ENCODE measurements around the gene KLHL33. TPM values are rescaled to one million over a fixed set of nuclear protein-coding genes. Genes with fewer than 3 reads are reported as not detected.

KLHL33 gene
- total RNA-seq, 1 donor from 2014 or later = 0.53 TPM

- CTCF ChIA-PET = interaction anchor here (3.6 kb wide), 1 partner anchor 13 kb away, joined by 12 read pairs; no protein-coding TSS in a partner anchor
- Mint-ChIP-seq H3K27me3 (no peaks in the 10 kb centered on the region), H3K27ac (peak overlapping the region; percentile 96), H3K36me3 (ENCODE audit: low read depth) (no peaks in the 10 kb centered on the region), H3K9me3 (no peaks in the 10 kb centered on the region), H3K4me3 (peak overlapping the region; percentile 73), H3K4me1 (peaks cover 58% of the 10 kb centered on the region)
- ATAC-seq (ENCODE audit: low read depth) (no peak), DNase-seq (no peak)
- POLR2A ChIA-PET = interaction anchor here (1.5 to 2.6 kb wide), 7 partner anchors 9 to 86 kb away, joined by 3 to 12 read pairs (median 8); partner anchors contain the start of genes APEX1, OSGEP, PARP2 and PIP4P1
- TF ChIP-seq, protein P1, sequence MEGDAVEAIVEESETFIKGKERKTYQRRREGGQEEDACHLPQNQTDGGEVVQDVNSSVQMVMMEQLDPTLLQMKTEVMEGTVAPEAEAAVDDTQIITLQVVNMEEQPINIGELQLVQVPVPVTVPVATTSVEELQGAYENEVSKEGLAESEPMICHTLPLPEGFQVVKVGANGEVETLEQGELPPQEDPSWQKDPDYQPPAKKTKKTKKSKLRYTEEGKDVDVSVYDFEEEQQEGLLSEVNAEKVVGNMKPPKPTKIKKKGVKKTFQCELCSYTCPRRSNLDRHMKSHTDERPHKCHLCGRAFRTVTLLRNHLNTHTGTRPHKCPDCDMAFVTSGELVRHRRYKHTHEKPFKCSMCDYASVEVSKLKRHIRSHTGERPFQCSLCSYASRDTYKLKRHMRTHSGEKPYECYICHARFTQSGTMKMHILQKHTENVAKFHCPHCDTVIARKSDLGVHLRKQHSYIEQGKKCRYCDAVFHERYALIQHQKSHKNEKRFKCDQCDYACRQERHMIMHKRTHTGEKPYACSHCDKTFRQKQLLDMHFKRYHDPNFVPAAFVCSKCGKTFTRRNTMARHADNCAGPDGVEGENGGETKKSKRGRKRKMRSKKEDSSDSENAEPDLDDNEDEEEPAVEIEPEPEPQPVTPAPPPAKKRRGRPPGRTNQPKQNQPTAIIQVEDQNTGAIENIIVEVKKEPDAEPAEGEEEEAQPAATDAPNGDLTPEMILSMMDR (IDR thresholded peaks at IDR 0.05) = no peak
- intact Hi-C loops (cut with micrococcal nuclease) = no loop called here
These were observed 7.2 kb downstream of the KLHL33 start for GRCh38 chr14:20428802-20429201.

- H3K27ac Mint-ChIP-seq = peak overlapping the region; percentile 96
- ChIA-PET CTCF (interaction anchor here (3.6 kb wide), 1 partner anchor 12 kb away, joined by 12 read pairs; no protein-coding TSS in a partner anchor), POLR2A (interaction anchor here (0.6 to 2.6 kb wide), 6 partner anchors 13 to 85 kb away, joined by 3 to 12 read pairs (median 10); partner anchors contain the start of genes APEX1, OSGEP, PARP2 and PIP4P1)
- no peaks in the 10 kb centered on the region for H3K36me3 Mint-ChIP-seq (ENCODE audit: low read depth)
- TF ChIP-seq, protein P1 (IDR thresholded peaks at IDR 0.05) = no peak
- no peaks in the 10 kb centered on the region for H3K27me3 Mint-ChIP-seq
- H3K9me3 Mint-ChIP-seq = no peaks in the 10 kb centered on the region
- peaks cover 57% of the 10 kb centered on the region for H3K4me1 Mint-ChIP-seq
- ATAC-seq (ENCODE audit: low read depth) (no peak), DNase-seq (no peak)
- intact Hi-C loops (cut with micrococcal nuclease) = no loop called here
- H3K4me3 Mint-ChIP-seq = peak overlapping the region; percentile 73
These were observed 8.0 kb downstream of the KLHL33 start for GRCh38 chr14:20428010-20428365.

DNA sequence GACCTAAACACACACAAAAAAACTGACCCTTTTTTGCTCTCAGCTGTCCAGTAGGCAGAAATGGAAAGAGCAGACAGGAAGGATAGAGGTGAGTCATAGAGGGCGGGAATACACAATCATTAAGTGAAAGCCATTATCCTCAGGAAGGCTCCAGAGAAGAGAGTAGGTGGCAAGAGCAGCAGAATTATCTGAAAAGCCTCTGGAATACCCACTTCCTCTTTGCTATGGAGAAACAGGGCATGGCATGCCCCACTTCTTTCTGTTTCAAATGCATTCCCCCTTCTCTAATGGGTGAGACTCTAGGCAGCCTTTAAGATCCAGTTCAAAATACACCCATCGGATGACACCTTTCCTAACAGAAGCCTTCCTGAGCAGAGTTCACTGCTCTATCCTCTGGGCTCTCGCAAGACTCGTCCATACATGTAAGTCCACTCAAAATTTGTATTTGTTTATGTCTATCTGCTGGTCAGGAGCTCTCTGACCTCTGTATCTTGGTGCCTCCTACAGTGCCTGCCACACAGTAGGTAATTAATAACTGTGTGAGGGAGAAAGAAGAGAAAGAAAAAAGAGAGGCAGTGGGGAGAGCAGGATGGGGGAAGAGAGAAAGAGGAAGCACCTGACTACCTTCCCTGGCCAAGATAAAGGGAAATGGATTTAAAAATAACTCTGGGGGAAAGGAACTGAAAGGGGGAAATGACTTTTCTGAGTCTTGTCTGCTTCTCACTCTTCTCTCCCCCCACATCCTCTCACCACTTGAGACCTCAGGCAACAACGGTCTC lies 8.5 kb downstream of the KLHL33 start:
- intact Hi-C loops (cut with micrococcal nuclease) = loop anchor here (1.0 to 2.0 kb wide), 4 partner anchors 11 to 28 kb away; partner anchors contain the start of genes APEX1 and TEP1
- Mint-ChIP-seq H3K27ac (peak overlapping the region; percentile 96), H3K4me3 (peak overlapping the region; percentile 73), H3K9me3 (no peaks in the 10 kb centered on the region), H3K27me3 (no peaks in the 10 kb centered on the region), H3K4me1 (peaks cover 57% of the 10 kb centered on the region), H3K36me3 (ENCODE audit: low read depth) (no peaks in the 10 kb centered on the region)
- POLR2A ChIA-PET = interaction anchor here (0.6 to 2.6 kb wide), 5 partner anchors 10 to 35 kb away, joined by 3 to 12 read pairs (median 5); partner anchors contain the start of genes APEX1, OSGEP and PIP4P1
- no peak for DNase-seq
- TF ChIP-seq, protein P1 (IDR thresholded peaks at IDR 0.05) = no peak
- ATAC-seq (ENCODE audit: low read depth) = peak; percentile 75
- CTCF ChIA-PET = interaction anchor here (3.6 kb wide), 1 partner anchor 12 kb away, joined by 12 read pairs; no protein-coding TSS in a partner anchor

- intact Hi-C loops (cut with micrococcal nuclease) = no loop called here
These were observed 11.1 kb downstream of the KLHL33 start for GRCh38 chr14:20424851-20425250.

More at GRCh38 chr14:20424851-20425250, 11.1 kb downstream of the KLHL33 start:
- Mint-ChIP-seq H3K4me1 (peaks cover 44% of the 10 kb centered on the region), H3K9me3 (no peaks in the 10 kb centered on the region), H3K27me3 (no peaks in the 10 kb centered on the region), H3K36me3 (ENCODE audit: low read depth) (no peaks in the 10 kb centered on the region), H3K27ac (peak overlapping the region; percentile 64), H3K4me3 (no peak overlapping the region)
- DNase-seq (no peak), ATAC-seq (ENCODE audit: low read depth) (no peak)
- POLR2A ChIA-PET = interaction anchor here (0.8 to 2.9 kb wide), 5 partner anchors 9 to 45 kb away, joined by 4 to 11 read pairs (median 6); partner anchors contain the start of genes APEX1, OSGEP, PIP4P1 and TEP1
- TF ChIP-seq, protein P1 (IDR thresholded peaks at IDR 0.05) = no peak
- CTCF ChIA-PET = interaction anchor here (3.3 kb wide), 1 partner anchor 10 kb away, joined by 27 read pairs; no protein-coding TSS in a partner anchor

Data from activated B cell treated with CpG ODN at 0.5 μM for 24 hours (primary cell).